Ectodermal cell (in vitro differentiated cells): ENCODE results near the gene LHX2.

Source experiments
- H3K27ac ChIP-seq: 2 replicates; pipeline ENCODE4 v1.7.0; 2013; ENCODE audit warnings: mild to moderate bottlenecking, low read depth, low read length; ENCODE audit not compliant: insufficient read depth, poor library complexity, severe bottlenecking
- H3K27me3 ChIP-seq: 2 replicates; pipeline ENCODE4 v1.7.0; 2013; ENCODE audit warnings: mild to moderate bottlenecking, low read length; ENCODE audit not compliant: insufficient read depth, control insufficient read depth, poor library complexity, severe bottlenecking
- H3K36me3 ChIP-seq: one replicate; pipeline ENCODE4 v1.7.0; 2013; ENCODE audit warnings: low read length; ENCODE audit not compliant: control insufficient read depth, insufficient read depth
- H3K4me1 ChIP-seq: one replicate; pipeline ENCODE4 v1.7.0; 2013; ENCODE audit warnings: low read length; ENCODE audit not compliant: control insufficient read depth, insufficient read depth
- H3K4me3 ChIP-seq: 2 replicates; pipeline ENCODE4 v1.7.0; 2013; ENCODE audit warnings: low read depth, low read length, control low read depth; ENCODE audit not compliant: insufficient read depth
- H3K9me3 ChIP-seq: 2 replicates; pipeline ENCODE4 v1.7.0; 2013; ENCODE audit warnings: mild to moderate bottlenecking, low read length, moderate library complexity; ENCODE audit not compliant: control insufficient read depth
- WGBS, 2 experiments: methylation state at CpG; one replicate each; pipeline ENCODE4 v1.1.7; 2013; ENCODE audit warnings: missing lambda C conversion rate in 2 of 2; 5-methylcytosine and 5-hydroxymethylcytosine counted together

The LHX2 gene

GRCh38 chr9:124044448-124044847, 32.9 kb downstream of the LHX2 start:
- Histone ChIP-seq H3K27ac (no peak overlapping the region), H3K4me3 (no peak overlapping the region), H3K27me3 (peaks cover 79% of the 10 kb centered on the region), H3K9me3 (no peaks in the 10 kb centered on the region), H3K4me1 (no peaks in the 10 kb centered on the region), H3K36me3 (no peaks in the 10 kb centered on the region)
- WGBS, 2 experiments, result 89 to 98% methylated on average over 5 of the region's 5 CpGs

- WGBS, 2 experiments, result 14 to 17% methylated on average over 49 of the region's 49 CpGs
- Histone ChIP-seq H3K4me3 (peak overlapping the region; percentile 22), H3K9me3 (no peaks in the 10 kb centered on the region), H3K4me1 (no peaks in the 10 kb centered on the region), H3K27ac (no peak overlapping the region), H3K27me3 (peaks cover 71% of the 10 kb centered on the region), H3K36me3 (no peaks in the 10 kb centered on the region)
Measured at GRCh38 chr9:124045076-124045829, 33.7 kb downstream of the LHX2 start.

- no peaks in the 10 kb centered on the region for H3K36me3 ChIP-seq
- no peaks in the 10 kb centered on the region for H3K9me3 ChIP-seq
- H3K27me3 ChIP-seq, result peaks cover 65% of the 10 kb centered on the region
- H3K4me3 ChIP-seq, result peak overlapping the region; percentile 22
- 20 to 23% methylated on average over 18 of the region's 18 CpGs for WGBS, 2 experiments
- H3K27ac ChIP-seq, result no peak overlapping the region
- H3K4me1 ChIP-seq, result no peaks in the 10 kb centered on the region
Measured at GRCh38 chr9:124045830-124046177, 34.2 kb downstream of the LHX2 start.

GRCh38 chr9:124046189-124046588, 34.6 kb downstream of the LHX2 start:
- Histone ChIP-seq H3K9me3 (no peaks in the 10 kb centered on the region), H3K36me3 (no peaks in the 10 kb centered on the region), H3K4me1 (no peaks in the 10 kb centered on the region), H3K4me3 (no peak overlapping the region), H3K27ac (no peak overlapping the region), H3K27me3 (peaks cover 61% of the 10 kb centered on the region)
- 89 to 94% methylated on average over 9 to 10 of the region's 10 CpGs for WGBS, 2 experiments

- 92 to 94% methylated on average over 2 to 7 of the region's 8 CpGs for WGBS, 2 experiments
- no peaks in the 10 kb centered on the region for H3K36me3 ChIP-seq
- H3K27me3 ChIP-seq, result peaks cover 50% of the 10 kb centered on the region
- H3K4me1 ChIP-seq, result no peaks in the 10 kb centered on the region
- no peaks in the 10 kb centered on the region for H3K9me3 ChIP-seq
- no peak overlapping the region for H3K4me3 ChIP-seq
- no peak overlapping the region for H3K27ac ChIP-seq
Measured at GRCh38 chr9:124047251-124047672, 35.7 kb downstream of the LHX2 start.

- H3K36me3 ChIP-seq, result no peaks in the 10 kb centered on the region
- H3K27ac ChIP-seq, result no peak overlapping the region
- 80 to 100% methylated on average over 1 of the region's 1 CpG for WGBS, 2 experiments
- no peaks in the 10 kb centered on the region for H3K4me1 ChIP-seq
- H3K27me3 ChIP-seq, result peaks cover 16% of the 10 kb centered on the region
- no peak overlapping the region for H3K4me3 ChIP-seq
- no peaks in the 10 kb centered on the region for H3K9me3 ChIP-seq
Measured at GRCh38 chr9:124050955-124051354, 39.4 kb downstream of the LHX2 start.

- no peak overlapping the region for H3K4me3 ChIP-seq
- no peaks in the 10 kb centered on the region for H3K36me3 ChIP-seq
- H3K27ac ChIP-seq, result no peak overlapping the region
- WGBS, 2 experiments, result 90% methylated on average over 4 to 5 of the region's 5 CpGs
- H3K27me3 ChIP-seq, result peaks cover 5% of the 10 kb centered on the region
- no peaks in the 10 kb centered on the region for H3K9me3 ChIP-seq
- no peaks in the 10 kb centered on the region for H3K4me1 ChIP-seq
Measured at GRCh38 chr9:124052401-124052800, 40.8 kb downstream of the LHX2 start.

GRCh38 chr9:124054582-124055227, 43.1 kb downstream of the LHX2 start:
- H3K4me1 ChIP-seq, result no peaks in the 10 kb centered on the region
- no peak overlapping the region for H3K4me3 ChIP-seq
- 80 to 84% methylated on average over 7 of the region's 7 CpGs for whole genome bisulfite sequencing, 2 experiments
- H3K27ac ChIP-seq, result no peak overlapping the region
- no peaks in the 10 kb centered on the region for H3K27me3 ChIP-seq
- no peaks in the 10 kb centered on the region for H3K36me3 ChIP-seq
- no peaks in the 10 kb centered on the region for H3K9me3 ChIP-seq

GRCh38 chr9:124060844-124061605, 49.5 kb downstream of the LHX2 start:
- WGBS, 2 experiments, result 90 to 91% methylated on average over 21 of the region's 21 CpGs
- Histone ChIP-seq H3K9me3 (no peaks in the 10 kb centered on the region), H3K4me1 (no peaks in the 10 kb centered on the region), H3K4me3 (no peak overlapping the region), H3K27ac (no peak overlapping the region), H3K36me3 (no peaks in the 10 kb centered on the region), H3K27me3 (no peaks in the 10 kb centered on the region)

GRCh38 chr9:124062172-124062571, 50.6 kb downstream of the LHX2 start:
- WGBS, 2 experiments, result 90 to 93% methylated on average over 2 of the region's 2 CpGs
- Histone ChIP-seq H3K27ac (no peak overlapping the region), H3K27me3 (no peaks in the 10 kb centered on the region), H3K4me3 (no peak overlapping the region), H3K4me1 (no peaks in the 10 kb centered on the region), H3K9me3 (no peaks in the 10 kb centered on the region), H3K36me3 (no peaks in the 10 kb centered on the region)
